Endothelial cell of umbilical vein (primary cell): ENCODE measurements around the gene HDDC2.

Experiments
- CTCF ChIP-seq, 2 donors: IDR thresholded peaks; 1 replicate in 1 of 2; 2 replicates in 1 of 2; pipeline ENCODE4 v1.5.1; 2011; ENCODE audit warnings: low read length in 2 of 2, mild to moderate bottlenecking in 2 of 2, moderate library complexity in 2 of 2, control low read depth in 1 of 2, inconsistent platforms in 1 of 2, low read depth in 1 of 2; ENCODE audit not compliant: insufficient read depth in 1 of 2; ENCODE audit errors: extremely low read depth in 1 of 2
- EZH2 ChIP-seq: IDR thresholded peaks from 2 replicates; pipeline ENCODE4 v1.6.1; 2012; ENCODE audit warnings: borderline replicate concordance, low read depth, mild to moderate bottlenecking, moderate library complexity, low read length, inconsistent platforms; ENCODE audit not compliant: severe bottlenecking
- FOS ChIP-seq: IDR thresholded peaks from 2 replicates; pipeline ENCODE4 v1.6.1; 2011; ENCODE audit warnings: mild to moderate bottlenecking, low read length, moderate library complexity, borderline replicate concordance; ENCODE audit not compliant: insufficient read depth
- POLR2A ChIP-seq: IDR thresholded peaks from 2 replicates; pipeline ENCODE4 v1.6.1; 2012; ENCODE audit warnings: low read depth, mild to moderate bottlenecking, control low read depth, low read length
- POLR2AphosphoS5 ChIP-seq: IDR thresholded peaks from 2 replicates; pipeline ENCODE4 v1.6.1; 2012; ENCODE audit warnings: low read depth, mild to moderate bottlenecking, control low read depth, low read length, moderate library complexity; ENCODE audit not compliant: insufficient read depth

GRCh38 chr6:125233202-125233601 is 68.6 kb downstream of the HDDC2 start:
- TF ChIP-seq CTCF (IDR thresholded peaks at IDR 0.05; ENCODE audit: extremely low read depth in 1 of 2, insufficient read depth in 1 of 2, low read depth in 1 of 2, low read length in 2 of 2): no peak
- TF ChIP-seq POLR2A: no peak
- TF ChIP-seq POLR2AphosphoS5: no peak
- TF ChIP-seq FOS: no peak
- no peak for TF ChIP-seq EZH2
